Endodermal cell (in vitro differentiated cells): ENCODE results near the gene PTPRN2. TPM values are rescaled to one million over a fixed set of nuclear protein-coding genes. Genes with fewer than 3 reads are reported as not detected.

Experiments
- DNase-seq: peaks from one replicate; pipeline ENCODE4 v3.0.0-alpha.2; 2017
- H3K27ac ChIP-seq: 2 replicates; pipeline ENCODE4 v1.5.1; 2013; ENCODE audit warnings: mild to moderate bottlenecking, low read depth, low read length, moderate library complexity
- H3K27me3 ChIP-seq: 2 replicates; pipeline ENCODE4 v1.6.1; 2013; ENCODE audit warnings: mild to moderate bottlenecking, low read length, moderate library complexity; ENCODE audit not compliant: insufficient read depth, control insufficient read depth, poor library complexity, severe bottlenecking
- H3K36me3 ChIP-seq: 2 replicates; pipeline ENCODE4 v1.7.0; 2013; ENCODE audit warnings: mild to moderate bottlenecking, low read length, moderate library complexity; ENCODE audit not compliant: control insufficient read depth, insufficient read depth
- H3K4me1 ChIP-seq: one replicate; pipeline ENCODE4 v1.7.0; 2013; ENCODE audit warnings: low read length; ENCODE audit not compliant: control insufficient read depth, insufficient read depth
- H3K4me3 ChIP-seq: 2 replicates; pipeline ENCODE4 v1.5.1; 2013; ENCODE audit warnings: mild to moderate bottlenecking, low read length, moderate library complexity
- H3K9ac ChIP-seq: 2 replicates; pipeline ENCODE4 v1.6.1; 2013; ENCODE audit warnings: mild to moderate bottlenecking, low read length, moderate library complexity; ENCODE audit not compliant: poor library complexity, severe bottlenecking; ENCODE audit errors: extremely low read depth
- H3K9me3 ChIP-seq: 2 replicates; pipeline ENCODE4 v1.6.1; 2013; ENCODE audit warnings: mild to moderate bottlenecking, low read length, moderate library complexity; ENCODE audit not compliant: control insufficient read depth
- H3K27ac Mint-ChIP-seq: 2 replicates; pipeline ENCODE4 v1.8.0; 2020; ENCODE audit warnings: mixed read lengths
- H3K27me3 Mint-ChIP-seq: 2 replicates; pipeline ENCODE4 v1.8.0; 2021; ENCODE audit warnings: mild to moderate bottlenecking, mixed read lengths; ENCODE audit not compliant: insufficient read depth
- H3K36me3 Mint-ChIP-seq: 2 replicates; pipeline ENCODE4 v1.8.0; 2020; ENCODE audit warnings: low read depth, mixed read lengths
- H3K4me1 Mint-ChIP-seq: 2 replicates; pipeline ENCODE4 v1.8.0; 2020; ENCODE audit warnings: mixed read lengths
- H3K4me3 Mint-ChIP-seq: 2 replicates; pipeline ENCODE4 v1.8.0; 2020; ENCODE audit warnings: mild to moderate bottlenecking, moderate library complexity, mixed read lengths
- H3K9me3 Mint-ChIP-seq: 2 replicates; pipeline ENCODE4 v1.8.0; 2020; ENCODE audit warnings: mild to moderate bottlenecking, mixed read lengths
- WGBS, 2 experiments: methylation state at CpG; one replicate each; pipeline versions ENCODE4 v1.1.5 to v1.1.7; 2013; ENCODE audit warnings: missing lambda C conversion rate in 2 of 2, mixed read lengths in 1 of 2; ENCODE audit not compliant: insufficient coverage in 1 of 2, insufficient read length in 1 of 2; 5-methylcytosine and 5-hydroxymethylcytosine counted together
- total RNA-seq, 2 donors: library from RNA; stranded (reverse); fragmentation: NEBNext Ultra II Directional in 1 of 2; extraction: Animal tissue kit (Norgen Biotek cat#: 25700) in 1 of 2; gene quantifications; 2 replicates in 1 of 2; 3 replicates in 1 of 2; pipeline ENCODE4 v1.2.1, GENCODE V29; 2021
- TF ChIP-seq, protein P1 (sequence below): fragments of 200-600 bp; sonication (generic); conservative IDR thresholded peaks from 2 replicates; pipeline ENCODE4 v1.5.0; 2021; ENCODE audit warnings: antibody characterized with exemption, mild to moderate bottlenecking

Gene PTPRN2
- total RNA-seq, 2 donors from 2014 or later = 0.69 to 1.2 TPM

- Mint-ChIP-seq H3K27ac (no peak overlapping the region), H3K9me3 (peaks cover 14% of the 10 kb centered on the region), H3K4me3 (no peak overlapping the region), H3K4me1 (no peaks in the 10 kb centered on the region), H3K36me3 (peaks cover 4% of the 10 kb centered on the region), H3K27me3 (peaks cover 3% of the 10 kb centered on the region)
- TF ChIP-seq, protein P1, sequence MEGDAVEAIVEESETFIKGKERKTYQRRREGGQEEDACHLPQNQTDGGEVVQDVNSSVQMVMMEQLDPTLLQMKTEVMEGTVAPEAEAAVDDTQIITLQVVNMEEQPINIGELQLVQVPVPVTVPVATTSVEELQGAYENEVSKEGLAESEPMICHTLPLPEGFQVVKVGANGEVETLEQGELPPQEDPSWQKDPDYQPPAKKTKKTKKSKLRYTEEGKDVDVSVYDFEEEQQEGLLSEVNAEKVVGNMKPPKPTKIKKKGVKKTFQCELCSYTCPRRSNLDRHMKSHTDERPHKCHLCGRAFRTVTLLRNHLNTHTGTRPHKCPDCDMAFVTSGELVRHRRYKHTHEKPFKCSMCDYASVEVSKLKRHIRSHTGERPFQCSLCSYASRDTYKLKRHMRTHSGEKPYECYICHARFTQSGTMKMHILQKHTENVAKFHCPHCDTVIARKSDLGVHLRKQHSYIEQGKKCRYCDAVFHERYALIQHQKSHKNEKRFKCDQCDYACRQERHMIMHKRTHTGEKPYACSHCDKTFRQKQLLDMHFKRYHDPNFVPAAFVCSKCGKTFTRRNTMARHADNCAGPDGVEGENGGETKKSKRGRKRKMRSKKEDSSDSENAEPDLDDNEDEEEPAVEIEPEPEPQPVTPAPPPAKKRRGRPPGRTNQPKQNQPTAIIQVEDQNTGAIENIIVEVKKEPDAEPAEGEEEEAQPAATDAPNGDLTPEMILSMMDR = no peak
- Histone ChIP-seq H3K9me3 (peaks cover 89% of the 10 kb centered on the region), H3K4me1 (no peaks in the 10 kb centered on the region), H3K27ac (no peak overlapping the region), H3K36me3 (no peaks in the 10 kb centered on the region), H3K27me3 (no peaks in the 10 kb centered on the region), H3K9ac (no peak overlapping the region), H3K4me3 (no peak overlapping the region)
- WGBS, 2 experiments = 85% methylated on average over 16 to 22 of the region's 22 CpGs
- peak; percentile 47 for DNase-seq
Measured at GRCh38 chr7:158028290-158028941, 559.2 kb downstream of the PTPRN2 start.

GRCh38 chr7:158027646-158028045, 560.0 kb downstream of the PTPRN2 start:
- WGBS, 2 experiments = 73 to 74% methylated on average over 4 to 6 of the region's 6 CpGs
- peak; percentile 17 for DNase-seq
- Histone ChIP-seq H3K36me3 (no peaks in the 10 kb centered on the region), H3K4me3 (no peak overlapping the region), H3K27me3 (no peaks in the 10 kb centered on the region), H3K9me3 (peaks cover 89% of the 10 kb centered on the region), H3K27ac (no peak overlapping the region), H3K9ac (no peak overlapping the region), H3K4me1 (no peaks in the 10 kb centered on the region)
- H3K27ac Mint-ChIP-seq = no peak overlapping the region
- H3K4me3 Mint-ChIP-seq = no peak overlapping the region
- no peaks in the 10 kb centered on the region for H3K36me3 Mint-ChIP-seq
- no peaks in the 10 kb centered on the region for H3K27me3 Mint-ChIP-seq
- TF ChIP-seq, protein P1 = no peak
- no peaks in the 10 kb centered on the region for H3K4me1 Mint-ChIP-seq
- peaks cover 6% of the 10 kb centered on the region for H3K9me3 Mint-ChIP-seq

DNA sequence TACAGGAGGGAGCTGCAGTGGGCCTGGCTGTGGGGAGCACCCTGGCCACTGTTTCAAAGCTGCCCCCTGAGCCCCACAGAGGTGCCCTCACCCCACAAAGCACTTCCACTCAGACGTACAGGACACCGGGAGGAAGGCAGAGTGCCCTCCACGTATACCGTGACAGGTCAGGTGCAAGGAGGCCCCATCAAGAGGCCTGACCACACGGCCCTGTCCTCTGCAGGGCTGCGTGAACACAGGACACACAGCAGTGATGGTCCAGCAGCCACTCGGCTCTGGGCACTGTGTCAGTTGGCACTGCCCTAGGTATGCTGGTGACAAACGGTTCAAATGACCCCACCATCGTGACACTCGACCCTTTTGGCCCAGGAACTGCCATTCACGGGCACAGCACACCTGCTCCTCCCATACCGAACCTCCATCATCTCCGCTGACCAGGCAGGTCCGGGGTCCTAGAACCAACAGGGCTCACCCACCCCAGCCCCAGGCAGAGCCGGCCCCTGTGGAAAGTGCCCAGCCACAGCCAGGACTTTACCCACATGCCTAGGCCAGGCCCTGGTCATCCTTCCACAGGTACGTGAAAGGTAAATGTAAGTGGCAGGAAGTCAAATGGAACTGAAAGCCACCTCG, 560.9 kb downstream of the PTPRN2 start:
- H3K27me3 ChIP-seq = no peaks in the 10 kb centered on the region
- no peak overlapping the region for H3K27ac Mint-ChIP-seq
- no peaks in the 10 kb centered on the region for H3K9me3 Mint-ChIP-seq

More for the DNA sequence above, 560.9 kb downstream of the PTPRN2 start:
- H3K27me3 Mint-ChIP-seq = no peaks in the 10 kb centered on the region
- H3K36me3 ChIP-seq = no peaks in the 10 kb centered on the region
- peak; percentile 20 for DNase-seq
- TF ChIP-seq, protein P1 = no peak
- peaks cover 87% of the 10 kb centered on the region for H3K9me3 ChIP-seq
- no peaks in the 10 kb centered on the region for H3K36me3 Mint-ChIP-seq
- H3K4me1 Mint-ChIP-seq = no peaks in the 10 kb centered on the region
- no peak overlapping the region for H3K4me3 Mint-ChIP-seq
- no peak overlapping the region for H3K4me3 ChIP-seq
- H3K4me1 ChIP-seq = no peaks in the 10 kb centered on the region
- WGBS, 2 experiments = 76 to 84% methylated on average over 9 to 17 of the region's 17 CpGs
- H3K27ac ChIP-seq = no peak overlapping the region
- H3K9ac ChIP-seq = no peak overlapping the region
